Measurements from ENCODE around the gene PAX1.

PAX1 gene

DNA sequence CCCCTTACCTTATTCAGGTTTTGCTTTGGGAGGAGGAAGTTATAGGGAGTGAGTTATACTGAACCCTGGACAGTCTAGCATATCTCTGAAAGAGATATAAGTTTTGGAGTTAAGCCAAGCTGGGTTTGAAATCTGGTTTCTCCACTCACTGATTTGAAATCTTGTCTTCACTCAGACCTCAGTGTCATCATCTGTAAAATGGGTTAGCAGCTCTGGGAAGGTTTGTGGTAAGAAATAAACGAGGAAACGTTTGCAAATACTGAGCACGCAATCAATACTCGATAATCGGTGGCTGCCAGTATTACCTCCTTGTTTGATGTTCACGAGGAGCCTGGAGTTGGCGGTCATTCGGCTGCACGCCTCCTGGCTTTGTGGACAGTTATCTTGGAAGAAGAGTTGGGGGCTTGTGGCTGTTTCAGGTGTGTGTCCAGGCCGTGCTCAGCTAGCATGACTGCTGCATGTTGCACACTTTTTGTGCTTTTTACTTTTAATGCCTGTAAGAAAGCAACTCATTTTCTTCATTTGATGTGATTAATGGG is 61.8 kb downstream of the PAX1 start:
- Mint-ChIP-seq H3K27ac (no peak overlapping the region), H3K4me1 (ENCODE audit: low read depth) (no peaks in the 10 kb centered on the region), H3K4me3 (no peak overlapping the region), H3K27me3 (peaks cover 3% of the 10 kb centered on the region), H3K9me3 (no peaks in the 10 kb centered on the region), H3K36me3 (ENCODE audit: low read depth) (no peaks in the 10 kb centered on the region)

DNA sequence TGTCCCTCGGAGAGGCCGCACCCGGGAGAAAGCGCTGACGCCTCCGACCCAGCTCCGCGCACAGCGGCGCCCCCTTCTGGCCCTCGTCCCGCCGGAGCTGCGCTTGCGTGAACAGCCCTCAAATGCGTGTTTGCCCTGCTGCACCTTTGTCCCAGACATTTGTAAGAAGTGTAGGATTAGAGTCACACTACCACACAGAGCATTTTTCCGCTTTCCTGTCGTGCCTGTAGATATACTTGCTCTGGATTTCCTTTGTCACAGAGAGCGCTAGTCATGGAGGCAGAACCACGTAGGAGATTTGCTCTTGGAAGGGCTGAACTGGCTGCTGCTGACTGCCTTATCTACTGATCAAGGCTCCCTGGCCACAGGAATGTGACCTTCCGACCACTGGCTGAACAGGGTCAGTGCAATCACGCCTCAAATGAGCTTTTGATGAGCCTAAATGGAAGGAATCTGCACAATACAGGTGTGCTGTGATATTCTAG is 62.3 kb downstream of the PAX1 start:
- Mint-ChIP-seq H3K9me3 (no peaks in the 10 kb centered on the region), H3K36me3 (ENCODE audit: low read depth) (no peaks in the 10 kb centered on the region), H3K27me3 (peaks cover 3% of the 10 kb centered on the region), H3K4me1 (ENCODE audit: low read depth) (no peaks in the 10 kb centered on the region), H3K27ac (no peak overlapping the region), H3K4me3 (no peak overlapping the region)
